Bone marrow (tissue), 2 donors: ENCODE measurements around the gene C17orf67.

Source experiments
- DNase-seq, 2 donors: peaks; one replicate each; lab custom pipeline; 2025; lab: John Stamatoyannopoulos, UW

The C17orf67 gene

DNA sequence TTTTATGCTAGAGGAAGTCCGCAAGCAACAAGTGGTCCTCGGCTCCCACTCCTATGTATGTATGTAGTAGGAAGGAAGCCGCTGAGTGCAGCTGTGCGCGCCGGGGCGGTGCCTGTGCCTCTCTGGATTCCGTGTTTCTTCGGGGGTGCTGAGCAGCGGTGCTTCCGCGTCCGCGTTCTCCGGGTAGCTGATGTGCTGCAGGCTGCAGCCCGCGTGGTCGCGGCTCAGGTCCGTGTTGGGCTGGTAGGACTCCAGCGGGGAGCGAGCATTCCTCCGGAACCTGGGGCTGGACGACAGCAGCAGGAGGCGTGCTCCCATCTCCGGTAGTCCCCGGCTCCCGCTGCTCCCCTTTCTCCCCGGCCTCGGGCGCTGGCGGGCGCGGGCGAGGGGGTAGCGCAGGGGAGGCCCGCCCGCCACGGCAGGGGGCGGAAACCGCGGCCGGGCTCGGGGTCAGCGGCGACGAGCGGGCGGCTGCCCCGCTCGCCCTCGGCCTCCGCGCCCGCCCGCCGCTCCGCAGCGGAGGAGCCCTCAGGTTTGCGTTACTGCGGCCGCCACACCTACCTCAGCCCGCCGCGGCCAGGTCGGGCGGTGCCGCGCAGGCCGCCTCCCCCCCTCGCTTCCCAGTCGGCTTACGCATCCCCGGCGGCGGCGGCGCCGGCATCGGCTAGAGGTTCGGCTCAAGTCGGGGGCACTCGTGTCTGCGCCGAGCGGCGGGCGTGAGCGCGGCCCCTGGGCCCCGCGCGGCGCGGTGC is 487 bp downstream of the C17orf67 start:
- peak; percentile 25 to 59 for DNase-seq

DNA sequence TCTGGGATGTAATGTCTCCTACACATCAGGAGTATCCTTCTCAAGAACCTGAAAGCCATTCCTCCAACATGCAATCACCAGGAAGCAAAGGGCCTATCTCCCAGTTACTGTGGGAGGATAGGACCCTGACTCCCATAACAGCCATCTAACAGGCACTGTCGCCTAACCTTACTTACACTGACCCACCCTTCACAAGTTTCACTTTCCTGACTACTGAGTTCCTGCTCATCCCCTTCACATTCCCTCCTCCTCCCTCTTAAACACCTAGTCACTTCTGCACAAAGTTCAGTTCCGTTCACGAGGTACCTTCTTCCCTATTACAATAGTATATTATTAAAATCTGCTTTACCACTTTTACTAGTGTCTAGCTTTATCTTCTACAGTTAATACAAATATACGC is 1.3 kb downstream of the C17orf67 start:
- no peak for DNase-seq

- DNase-seq = no peak
Observed at GRCh38 chr17:56831369-56832095, 2.2 kb downstream of the C17orf67 start.

DNA sequence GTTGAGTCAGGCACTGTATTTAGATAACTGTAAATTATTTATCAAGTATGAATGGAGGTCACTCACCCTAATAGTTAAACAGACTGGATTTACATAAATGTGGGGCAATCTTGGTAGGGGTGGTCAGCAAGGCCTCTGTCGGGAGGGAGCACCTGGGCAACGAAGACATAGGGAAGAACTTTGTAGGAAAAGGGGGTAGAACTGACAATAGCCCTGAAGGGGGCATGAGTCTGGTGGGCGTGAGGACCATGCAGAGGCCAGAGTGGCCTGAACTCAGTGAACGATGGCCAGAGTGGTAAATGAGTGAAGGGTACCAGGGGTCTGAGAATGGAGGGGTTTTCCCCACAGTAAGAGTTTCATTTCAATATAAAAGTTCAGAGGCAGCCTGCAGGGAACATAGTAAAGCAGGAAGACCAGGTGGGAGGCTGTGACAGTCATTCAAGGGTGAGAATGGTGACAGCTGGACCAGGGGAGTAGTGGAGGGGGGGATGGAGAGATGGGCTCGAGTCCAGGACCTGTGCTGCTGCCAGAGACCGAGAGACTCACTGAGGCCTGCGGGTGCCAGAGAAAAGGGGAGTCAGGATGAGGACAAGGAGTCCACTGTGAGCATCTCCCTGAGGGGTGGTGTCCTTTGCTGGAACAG is 2.9 kb downstream of the C17orf67 start:
- DNase-seq = no peak

GRCh38 chr17:56826611-56827414 is 6.9 kb downstream of the C17orf67 start:
- DNase-seq = no peak

GRCh38 chr17:56824503-56824902 is 9.2 kb downstream of the C17orf67 start:
- no peak for DNase-seq

- DNase-seq = no peak
Observed at GRCh38 chr17:56823848-56824247, 9.9 kb downstream of the C17orf67 start.

DNA sequence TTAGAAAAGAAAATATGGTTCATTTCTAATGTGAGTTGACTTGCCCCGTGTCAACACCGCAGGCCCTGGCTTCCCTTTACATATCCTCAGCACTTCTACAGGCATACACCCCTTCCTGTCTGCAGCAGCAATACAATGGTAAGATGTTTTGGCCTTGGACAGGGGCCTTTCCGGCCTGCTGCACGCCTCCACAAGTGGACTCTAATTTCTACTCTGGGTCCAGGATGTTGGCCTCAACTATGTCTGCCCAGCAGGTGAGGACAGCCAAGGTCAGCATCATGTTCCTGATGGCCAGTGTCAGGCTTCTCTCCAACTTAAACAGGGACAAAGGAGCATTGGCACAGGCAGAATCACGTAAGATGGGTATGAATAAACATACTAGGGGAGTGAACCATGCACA is 11.0 kb downstream of the C17orf67 start:
- no peak for DNase-seq

DNA sequence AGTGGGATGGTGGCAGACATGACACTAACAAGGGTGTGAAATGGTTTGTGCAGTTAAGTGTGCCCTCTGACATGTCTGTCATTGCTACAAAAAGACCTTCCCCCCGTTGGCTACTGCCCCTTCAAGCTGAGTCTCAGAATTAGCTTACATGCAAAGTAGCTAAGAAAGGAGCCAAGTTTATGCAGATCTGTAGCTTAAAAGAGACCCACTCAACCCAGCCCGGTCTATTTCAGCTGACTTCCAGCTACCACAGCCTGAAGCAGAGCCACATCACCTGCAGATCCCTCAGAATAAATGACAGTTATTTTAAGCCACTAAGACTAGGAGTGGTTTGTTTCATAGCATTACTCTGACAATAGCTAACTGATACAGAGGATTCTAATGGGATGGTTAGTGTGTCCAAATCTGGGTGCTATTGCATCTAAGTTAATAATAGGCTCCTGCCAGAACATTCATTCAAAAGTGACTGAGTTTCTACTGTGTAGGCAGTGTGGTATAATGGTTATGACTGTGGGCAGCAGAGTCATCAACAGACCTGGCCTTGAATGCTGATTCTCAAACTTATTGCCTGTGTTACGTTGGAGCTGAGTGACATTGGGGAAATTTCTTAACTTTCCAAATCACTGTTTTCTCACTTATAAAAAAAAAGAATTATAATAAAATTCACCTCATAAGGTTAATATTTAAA is 11.7 kb downstream of the C17orf67 start:
- no peak for DNase-seq

- DNase-seq = no peak
Observed at GRCh38 chr17:56820207-56820606, 13.5 kb downstream of the C17orf67 start.

DNA sequence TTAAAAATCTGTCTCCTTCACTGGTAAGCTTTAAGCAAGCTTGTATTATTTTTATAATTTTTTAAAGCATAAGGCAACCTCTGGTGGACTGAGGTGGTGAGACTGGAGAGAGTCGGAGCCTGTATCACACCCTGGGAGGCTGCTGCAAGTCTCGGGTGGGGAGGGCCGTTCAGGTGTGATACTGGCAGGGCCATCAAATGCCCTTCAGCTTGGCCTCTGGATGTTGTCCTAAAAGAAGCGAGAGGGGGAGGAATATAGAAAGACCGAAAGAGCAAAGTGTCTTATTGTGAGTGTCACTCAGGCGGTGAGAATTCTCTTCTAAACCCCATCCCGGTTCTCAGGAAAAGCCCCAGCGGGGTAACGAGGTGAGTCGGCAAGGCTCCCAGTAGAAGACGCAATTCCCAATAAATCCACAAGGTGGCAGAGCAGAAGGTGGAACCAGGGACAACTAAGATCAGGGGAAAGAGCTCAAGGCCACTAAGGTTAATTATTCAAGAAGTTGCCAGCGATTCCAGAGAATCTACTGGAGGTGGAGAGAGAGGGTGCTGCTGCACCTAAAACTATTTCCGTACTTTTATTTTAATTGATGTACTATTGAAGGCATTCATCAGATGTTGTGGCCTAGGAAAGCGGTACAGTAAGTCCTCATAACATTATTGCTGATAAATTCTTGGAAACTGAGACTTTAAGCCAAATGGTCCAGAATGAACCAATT is 14.1 kb downstream of the C17orf67 start:
- DNase-seq = peak; percentile 16 to 78

DNA sequence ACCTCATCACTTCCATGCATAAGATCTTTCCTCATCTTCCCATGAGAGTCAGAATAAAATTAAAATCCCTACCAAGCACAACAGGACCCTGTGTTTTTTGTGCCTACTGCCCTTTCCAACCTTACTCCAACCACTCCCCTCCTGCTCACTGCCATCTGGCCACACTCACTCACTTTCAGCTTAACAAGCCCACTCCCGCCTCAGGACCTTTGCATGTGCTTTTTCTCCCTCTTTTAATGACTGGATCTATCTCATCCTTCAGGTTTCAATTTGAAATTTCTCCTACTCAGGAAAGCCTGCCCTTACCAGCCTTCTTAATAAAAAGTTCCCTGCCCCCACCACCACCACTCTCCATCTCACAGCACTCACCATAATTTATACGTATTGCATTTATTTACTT is 14.7 kb downstream of the C17orf67 start:
- no peak for DNase-seq

DNA sequence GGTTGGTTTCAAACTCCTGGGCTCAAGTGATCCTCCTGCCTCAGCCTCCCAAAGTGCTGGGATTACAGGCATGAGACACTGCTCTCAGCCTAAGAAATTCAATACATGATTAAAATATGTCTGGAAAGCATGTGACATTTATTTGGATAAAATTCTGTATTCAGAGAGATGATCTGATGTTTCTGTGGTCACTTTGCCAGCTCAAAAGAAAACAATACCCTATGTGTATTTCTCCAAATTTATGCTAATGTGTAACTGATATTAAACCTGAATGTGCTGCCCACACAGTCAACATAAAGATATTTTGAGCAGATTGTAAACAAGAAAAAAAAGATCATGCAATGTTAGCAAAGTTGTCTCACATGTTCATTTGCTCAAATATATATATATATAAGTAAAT is 16.7 kb downstream of the C17orf67 start:
- DNase-seq = no peak

DNA sequence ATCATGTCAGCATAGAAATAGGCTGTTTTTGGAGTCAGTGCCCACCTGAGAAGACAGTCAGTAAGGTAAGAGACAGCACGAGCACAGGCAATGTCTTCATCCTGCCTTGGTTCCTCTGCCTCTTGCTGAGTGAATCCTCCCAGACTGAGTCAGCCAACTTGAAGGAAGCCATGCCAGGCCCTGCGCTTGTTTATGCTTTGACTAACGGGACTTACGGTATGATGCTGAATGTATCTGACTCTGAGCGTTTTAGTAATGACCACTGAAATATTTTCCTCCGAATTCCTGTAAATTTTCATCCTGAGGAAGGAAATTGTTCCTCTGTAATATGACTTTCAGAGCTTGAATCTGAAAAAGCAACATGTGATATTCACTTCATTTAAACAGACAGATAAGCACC is 18.0 kb downstream of the C17orf67 start:
- DNase-seq = no peak

- DNase-seq = no peak
Observed at GRCh38 chr17:56812901-56813388, 20.8 kb downstream of the C17orf67 start.

GRCh38 chr17:56810891-56811775 is 22.6 kb downstream of the C17orf67 start:
- no peak for DNase-seq

- no peak for DNase-seq
Observed at GRCh38 chr17:56810343-56810742, 23.4 kb downstream of the C17orf67 start.

GRCh38 chr17:56809820-56810179 is 23.9 kb downstream of the C17orf67 start:
- DNase-seq = no peak

DNA sequence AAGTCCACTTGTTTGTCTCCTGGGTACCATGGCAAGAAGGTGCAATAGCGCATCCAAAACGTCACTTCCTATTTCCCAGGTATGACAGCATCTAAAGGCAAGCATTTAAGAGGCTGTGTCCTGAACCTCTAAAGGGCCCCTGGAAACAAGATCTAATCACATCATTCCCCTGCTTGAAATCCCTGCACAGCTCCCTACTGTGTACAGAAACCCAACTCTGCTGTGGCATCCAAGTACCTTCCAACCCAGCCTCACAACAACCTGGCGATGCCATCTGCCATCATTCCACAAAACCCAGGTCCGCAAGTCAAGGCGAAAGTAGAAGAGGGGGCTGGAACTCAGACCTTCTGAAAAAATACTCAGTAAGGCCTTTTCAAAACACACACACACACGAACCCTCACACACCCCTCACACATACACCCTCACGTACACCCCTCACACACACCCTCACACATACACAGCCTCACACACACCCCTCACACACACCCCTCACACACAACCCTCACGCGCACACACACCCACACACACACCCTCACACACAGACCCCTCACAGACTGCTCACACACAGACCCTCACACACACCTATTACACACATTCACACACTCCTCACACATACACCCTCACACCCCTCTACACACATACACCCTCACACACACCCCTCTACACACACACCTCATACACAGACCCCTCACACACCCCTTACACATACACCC is 24.5 kb downstream of the C17orf67 start:
- no peak for DNase-seq
